Measurements from ENCODE around the gene TMPRSS5.

- TF ChIP-seq EZH2phosphoT487 (IDR thresholded peaks at IDR 0.05; ENCODE audit: borderline replicate concordance) (no peak), CTCF (IDR thresholded peaks at IDR 0.05 in 2 of 3, conservative IDR thresholded peaks at IDR 0.05 in 1 of 3; ENCODE audit: borderline replicate concordance in 1 of 3, insufficient read depth in 1 of 3, low read depth in 2 of 3, low read length in 2 of 3) (no peak), ATF3 (IDR thresholded peaks at IDR 0.05) (no peak), ELF1 (IDR thresholded peaks at IDR 0.05; ENCODE audit: borderline replicate concordance, low read depth) (no peak), EZH2 (IDR thresholded peaks at IDR 0.05) (no peak), POLR2A (IDR thresholded peaks at IDR 0.05; ENCODE audit: borderline replicate concordance, extremely low read depth, insufficient read depth, insufficient read length) (no peak), REST (IDR thresholded peaks at IDR 0.05; ENCODE audit: low read depth) (no peak), JUND (IDR thresholded peaks at IDR 0.05) (no peak), ZNF274 (IDR thresholded peaks at IDR 0.05; ENCODE audit: low read depth, low read length) (no peak)
Measured at GRCh38 chr11:113670831-113671215, 35.3 kb downstream of the TMPRSS5 start.
